Measurements from ENCODE around the gene PIK3R1. TPM values are rescaled to one million over a fixed set of nuclear protein-coding genes. Genes with fewer than 3 reads are reported as not detected.

PIK3R1 gene
- total RNA-seq, 2 experiments from 2014 or later = 61.1 to 65.0 TPM

- Mint-ChIP-seq H3K36me3 (ENCODE audit: low read depth) (peaks cover 3% of the 10 kb centered on the region), H3K27me3 (ENCODE audit: low read depth) (no peaks in the 10 kb centered on the region), H3K27ac (no peak overlapping the region), H3K4me1 (ENCODE audit: low read depth) (peaks cover 33% of the 10 kb centered on the region), H3K4me3 (no peak overlapping the region), H3K9me3 (ENCODE audit: insufficient read depth) (no peaks in the 10 kb centered on the region)
- POLR2A ChIA-PET = no interaction called here
- no peak for ATAC-seq
- DNase-seq = no peak
- CTCF ChIA-PET = no interaction called here
These were observed 132.0 kb downstream of the PIK3R1 start for GRCh38 chr5:68347536-68347935.

- no peak overlapping the region for H3K4me3 Mint-ChIP-seq
- ChIA-PET POLR2A (no interaction called here), CTCF (interaction anchor here (1.2 to 1.3 kb wide), 2 partner anchors 60 to 86 kb away, joined by 3 to 5 read pairs; no protein-coding TSS in a partner anchor)
- no peaks in the 10 kb centered on the region for H3K9me3 Mint-ChIP-seq (ENCODE audit: insufficient read depth)
- H3K36me3 Mint-ChIP-seq (ENCODE audit: low read depth) = peaks cover 3% of the 10 kb centered on the region
- ATAC-seq (no peak), DNase-seq (no peak)
- peaks cover 25% of the 10 kb centered on the region for H3K4me1 Mint-ChIP-seq (ENCODE audit: low read depth)
- H3K27me3 Mint-ChIP-seq (ENCODE audit: low read depth) = no peaks in the 10 kb centered on the region
- H3K27ac Mint-ChIP-seq = no peak overlapping the region
These were observed 133.1 kb downstream of the PIK3R1 start for GRCh38 chr5:68348447-68349222.

GRCh38 chr5:68350176-68350575 lies 134.6 kb downstream of the PIK3R1 start:
- POLR2A ChIA-PET = no interaction called here
- Mint-ChIP-seq H3K27me3 (ENCODE audit: low read depth) (no peaks in the 10 kb centered on the region), H3K36me3 (ENCODE audit: low read depth) (peaks cover 3% of the 10 kb centered on the region), H3K27ac (no peak overlapping the region), H3K4me3 (no peak overlapping the region), H3K4me1 (ENCODE audit: low read depth) (peaks cover 17% of the 10 kb centered on the region), H3K9me3 (ENCODE audit: insufficient read depth) (no peaks in the 10 kb centered on the region)
- ATAC-seq (no peak), DNase-seq (no peak)
- CTCF ChIA-PET = no interaction called here

Data from activated CD8-positive, alpha-beta T cell treated with anti-CD3 and anti-CD28 coated beads, Interleukin-2, amount 10 ng/mL, durations not matched to agents 7 days and 5 days (primary cell).